ENCODE results near the gene ACAP2.

DNA sequence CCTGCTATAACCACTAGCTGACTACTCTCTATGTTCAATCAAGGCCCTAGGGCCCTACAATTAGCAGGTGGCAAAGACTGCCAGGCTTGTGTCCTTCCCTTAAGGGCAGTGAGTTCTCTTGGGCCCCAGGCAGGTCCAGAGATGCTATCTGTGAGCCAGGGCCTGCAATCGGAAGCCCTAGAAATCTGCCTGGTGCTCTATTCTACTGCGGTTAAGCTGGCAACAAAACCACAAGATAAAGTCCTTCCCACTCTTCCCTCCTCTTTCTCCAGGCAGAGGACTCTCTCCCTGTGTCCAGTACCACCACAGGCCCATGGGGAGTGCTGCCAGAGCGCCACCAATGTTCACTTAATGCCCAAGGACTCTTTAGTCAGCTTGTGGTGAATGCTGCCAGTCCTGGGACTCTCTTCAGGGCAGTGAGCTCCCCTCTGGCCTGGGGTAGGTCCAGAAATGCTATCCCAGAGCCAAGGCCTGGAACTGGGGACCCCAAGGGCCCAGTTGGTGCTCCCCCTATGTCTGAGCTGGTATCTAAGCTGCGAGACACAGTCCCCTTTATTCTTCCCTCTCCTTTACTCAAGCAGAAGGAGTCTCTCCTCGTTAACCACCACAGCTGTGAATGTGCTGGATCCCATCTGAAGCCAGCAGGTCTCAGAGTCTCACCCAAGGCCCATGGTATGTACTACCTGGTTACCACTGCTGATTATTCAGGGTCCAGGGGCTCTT is 206.6 kb downstream of the ACAP2 start:
- TF ChIP-seq, protein P1, sequence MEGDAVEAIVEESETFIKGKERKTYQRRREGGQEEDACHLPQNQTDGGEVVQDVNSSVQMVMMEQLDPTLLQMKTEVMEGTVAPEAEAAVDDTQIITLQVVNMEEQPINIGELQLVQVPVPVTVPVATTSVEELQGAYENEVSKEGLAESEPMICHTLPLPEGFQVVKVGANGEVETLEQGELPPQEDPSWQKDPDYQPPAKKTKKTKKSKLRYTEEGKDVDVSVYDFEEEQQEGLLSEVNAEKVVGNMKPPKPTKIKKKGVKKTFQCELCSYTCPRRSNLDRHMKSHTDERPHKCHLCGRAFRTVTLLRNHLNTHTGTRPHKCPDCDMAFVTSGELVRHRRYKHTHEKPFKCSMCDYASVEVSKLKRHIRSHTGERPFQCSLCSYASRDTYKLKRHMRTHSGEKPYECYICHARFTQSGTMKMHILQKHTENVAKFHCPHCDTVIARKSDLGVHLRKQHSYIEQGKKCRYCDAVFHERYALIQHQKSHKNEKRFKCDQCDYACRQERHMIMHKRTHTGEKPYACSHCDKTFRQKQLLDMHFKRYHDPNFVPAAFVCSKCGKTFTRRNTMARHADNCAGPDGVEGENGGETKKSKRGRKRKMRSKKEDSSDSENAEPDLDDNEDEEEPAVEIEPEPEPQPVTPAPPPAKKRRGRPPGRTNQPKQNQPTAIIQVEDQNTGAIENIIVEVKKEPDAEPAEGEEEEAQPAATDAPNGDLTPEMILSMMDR (conservative IDR thresholded peaks at IDR 0.05; ENCODE audit: low read depth in 2 of 2): no peak
- TF ChIP-seq EZH2 (IDR thresholded peaks at IDR 0.05; ENCODE audit: low read depth, unreplicated experiment) (no peak), JUNB (IDR thresholded peaks at IDR 0.05; ENCODE audit: unreplicated experiment) (no peak), ZNF114 (CRISPR knock-in tag; IDR thresholded peaks at IDR 0.05) (no peak), EZH2phosphoT487 (IDR thresholded peaks at IDR 0.05; ENCODE audit: unreplicated experiment) (no peak), POLR2AphosphoS5 (IDR thresholded peaks at IDR 0.05; ENCODE audit: low read depth) (no peak), CREB1 (CRISPR knock-in tag; IDR thresholded peaks at IDR 0.05; ENCODE audit: low read depth) (no peak), STAT1 (IDR thresholded peaks at IDR 0.05; ENCODE audit: unreplicated experiment) (no peak), ZNF331 (CRISPR knock-in tag; IDR thresholded peaks at IDR 0.05; ENCODE audit: low read depth) (no peak), NANOG (IDR thresholded peaks at IDR 0.05; ENCODE audit: borderline replicate concordance) (no peak)
- TF ChIP-seq, protein P2, sequence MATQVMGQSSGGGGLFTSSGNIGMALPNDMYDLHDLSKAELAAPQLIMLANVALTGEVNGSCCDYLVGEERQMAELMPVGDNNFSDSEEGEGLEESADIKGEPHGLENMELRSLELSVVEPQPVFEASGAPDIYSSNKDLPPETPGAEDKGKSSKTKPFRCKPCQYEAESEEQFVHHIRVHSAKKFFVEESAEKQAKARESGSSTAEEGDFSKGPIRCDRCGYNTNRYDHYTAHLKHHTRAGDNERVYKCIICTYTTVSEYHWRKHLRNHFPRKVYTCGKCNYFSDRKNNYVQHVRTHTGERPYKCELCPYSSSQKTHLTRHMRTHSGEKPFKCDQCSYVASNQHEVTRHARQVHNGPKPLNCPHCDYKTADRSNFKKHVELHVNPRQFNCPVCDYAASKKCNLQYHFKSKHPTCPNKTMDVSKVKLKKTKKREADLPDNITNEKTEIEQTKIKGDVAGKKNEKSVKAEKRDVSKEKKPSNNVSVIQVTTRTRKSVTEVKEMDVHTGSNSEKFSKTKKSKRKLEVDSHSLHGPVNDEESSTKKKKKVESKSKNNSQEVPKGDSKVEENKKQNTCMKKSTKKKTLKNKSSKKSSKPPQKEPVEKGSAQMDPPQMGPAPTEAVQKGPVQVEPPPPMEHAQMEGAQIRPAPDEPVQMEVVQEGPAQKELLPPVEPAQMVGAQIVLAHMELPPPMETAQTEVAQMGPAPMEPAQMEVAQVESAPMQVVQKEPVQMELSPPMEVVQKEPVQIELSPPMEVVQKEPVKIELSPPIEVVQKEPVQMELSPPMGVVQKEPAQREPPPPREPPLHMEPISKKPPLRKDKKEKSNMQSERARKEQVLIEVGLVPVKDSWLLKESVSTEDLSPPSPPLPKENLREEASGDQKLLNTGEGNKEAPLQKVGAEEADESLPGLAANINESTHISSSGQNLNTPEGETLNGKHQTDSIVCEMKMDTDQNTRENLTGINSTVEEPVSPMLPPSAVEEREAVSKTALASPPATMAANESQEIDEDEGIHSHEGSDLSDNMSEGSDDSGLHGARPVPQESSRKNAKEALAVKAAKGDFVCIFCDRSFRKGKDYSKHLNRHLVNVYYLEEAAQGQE (IDR thresholded peaks at IDR 0.05; ENCODE audit: unreplicated experiment): no peak
- TF ChIP-seq, protein P3, sequence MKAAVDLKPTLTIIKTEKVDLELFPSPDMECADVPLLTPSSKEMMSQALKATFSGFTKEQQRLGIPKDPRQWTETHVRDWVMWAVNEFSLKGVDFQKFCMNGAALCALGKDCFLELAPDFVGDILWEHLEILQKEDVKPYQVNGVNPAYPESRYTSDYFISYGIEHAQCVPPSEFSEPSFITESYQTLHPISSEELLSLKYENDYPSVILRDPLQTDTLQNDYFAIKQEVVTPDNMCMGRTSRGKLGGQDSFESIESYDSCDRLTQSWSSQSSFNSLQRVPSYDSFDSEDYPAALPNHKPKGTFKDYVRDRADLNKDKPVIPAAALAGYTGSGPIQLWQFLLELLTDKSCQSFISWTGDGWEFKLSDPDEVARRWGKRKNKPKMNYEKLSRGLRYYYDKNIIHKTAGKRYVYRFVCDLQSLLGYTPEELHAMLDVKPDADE (IDR thresholded peaks at IDR 0.05): no peak
- TF ChIP-seq, protein P4, sequence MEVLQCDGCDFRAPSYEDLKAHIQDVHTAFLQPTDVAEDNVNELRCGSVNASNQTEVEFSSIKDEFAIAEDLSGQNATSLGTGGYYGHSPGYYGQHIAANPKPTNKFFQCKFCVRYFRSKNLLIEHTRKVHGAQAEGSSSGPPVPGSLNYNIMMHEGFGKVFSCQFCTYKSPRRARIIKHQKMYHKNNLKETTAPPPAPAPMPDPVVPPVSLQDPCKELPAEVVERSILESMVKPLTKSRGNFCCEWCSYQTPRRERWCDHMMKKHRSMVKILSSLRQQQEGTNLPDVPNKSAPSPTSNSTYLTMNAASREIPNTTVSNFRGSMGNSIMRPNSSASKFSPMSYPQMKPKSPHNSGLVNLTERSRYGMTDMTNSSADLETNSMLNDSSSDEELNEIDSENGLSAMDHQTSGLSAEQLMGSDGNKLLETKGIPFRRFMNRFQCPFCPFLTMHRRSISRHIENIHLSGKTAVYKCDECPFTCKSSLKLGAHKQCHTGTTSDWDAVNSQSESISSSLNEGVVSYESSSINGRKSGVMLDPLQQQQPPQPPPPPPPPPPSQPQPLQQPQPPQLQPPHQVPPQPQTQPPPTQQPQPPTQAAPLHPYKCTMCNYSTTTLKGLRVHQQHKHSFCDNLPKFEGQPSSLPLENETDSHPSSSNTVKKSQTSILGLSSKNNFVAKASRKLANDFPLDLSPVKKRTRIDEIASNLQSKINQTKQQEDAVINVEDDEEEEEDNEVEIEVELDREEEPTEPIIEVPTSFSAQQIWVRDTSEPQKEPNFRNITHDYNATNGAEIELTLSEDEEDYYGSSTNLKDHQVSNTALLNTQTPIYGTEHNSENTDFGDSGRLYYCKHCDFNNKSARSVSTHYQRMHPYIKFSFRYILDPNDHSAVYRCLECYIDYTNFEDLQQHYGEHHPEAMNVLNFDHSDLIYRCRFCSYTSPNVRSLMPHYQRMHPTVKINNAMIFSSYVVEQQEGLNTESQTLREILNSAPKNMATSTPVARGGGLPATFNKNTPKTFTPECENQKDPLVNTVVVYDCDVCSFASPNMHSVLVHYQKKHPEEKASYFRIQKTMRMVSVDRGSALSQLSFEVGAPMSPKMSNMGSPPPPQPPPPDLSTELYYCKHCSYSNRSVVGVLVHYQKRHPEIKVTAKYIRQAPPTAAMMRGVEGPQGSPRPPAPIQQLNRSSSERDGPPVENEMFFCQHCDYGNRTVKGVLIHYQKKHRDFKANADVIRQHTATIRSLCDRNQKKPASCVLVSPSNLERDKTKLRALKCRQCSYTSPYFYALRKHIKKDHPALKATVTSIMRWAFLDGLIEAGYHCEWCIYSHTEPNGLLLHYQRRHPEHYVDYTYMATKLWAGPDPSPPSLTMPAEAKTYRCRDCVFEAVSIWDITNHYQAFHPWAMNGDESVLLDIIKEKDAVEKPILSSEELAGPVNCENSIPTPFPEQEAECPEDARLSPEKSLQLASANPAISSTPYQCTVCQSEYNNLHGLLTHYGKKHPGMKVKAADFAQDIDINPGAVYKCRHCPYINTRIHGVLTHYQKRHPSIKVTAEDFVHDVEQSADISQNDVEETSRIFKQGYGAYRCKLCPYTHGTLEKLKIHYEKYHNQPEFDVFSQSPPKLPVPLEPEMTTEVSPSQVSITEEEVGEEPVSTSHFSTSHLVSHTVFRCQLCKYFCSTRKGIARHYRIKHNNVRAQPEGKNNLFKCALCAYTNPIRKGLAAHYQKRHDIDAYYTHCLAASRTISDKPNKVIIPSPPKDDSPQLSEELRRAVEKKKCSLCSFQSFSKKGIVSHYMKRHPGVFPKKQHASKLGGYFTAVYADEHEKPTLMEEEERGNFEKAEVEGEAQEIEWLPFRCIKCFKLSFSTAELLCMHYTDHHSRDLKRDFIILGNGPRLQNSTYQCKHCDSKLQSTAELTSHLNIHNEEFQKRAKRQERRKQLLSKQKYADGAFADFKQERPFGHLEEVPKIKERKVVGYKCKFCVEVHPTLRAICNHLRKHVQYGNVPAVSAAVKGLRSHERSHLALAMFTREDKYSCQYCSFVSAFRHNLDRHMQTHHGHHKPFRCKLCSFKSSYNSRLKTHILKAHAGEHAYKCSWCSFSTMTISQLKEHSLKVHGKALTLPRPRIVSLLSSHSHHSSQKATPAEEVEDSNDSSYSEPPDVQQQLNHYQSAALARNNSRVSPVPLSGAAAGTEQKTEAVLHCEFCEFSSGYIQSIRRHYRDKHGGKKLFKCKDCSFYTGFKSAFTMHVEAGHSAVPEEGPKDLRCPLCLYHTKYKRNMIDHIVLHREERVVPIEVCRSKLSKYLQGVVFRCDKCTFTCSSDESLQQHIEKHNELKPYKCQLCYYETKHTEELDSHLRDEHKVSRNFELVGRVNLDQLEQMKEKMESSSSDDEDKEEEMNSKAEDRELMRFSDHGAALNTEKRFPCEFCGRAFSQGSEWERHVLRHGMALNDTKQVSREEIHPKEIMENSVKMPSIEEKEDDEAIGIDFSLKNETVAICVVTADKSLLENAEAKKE (CRISPR knock-in tag; IDR thresholded peaks at IDR 0.05): no peak
